A549 (cell line): ENCODE data around the gene TBC1D3I.
"Not testable (repeated sequence)": the region's sequence is repeated elsewhere in the genome, so short reads cannot be mapped to it uniquely, and the experiment has no call there.

Experiments used
- CEBPB ChIP-seq, 2 experiments: fragments of >200 bp in 1 of 2; sonication (Bioruptor Twin) in 1 of 2; formaldehyde crosslinking in 1 of 2; IDR thresholded peaks; 2 replicates each; pipeline ENCODE4 v1.6.1; 2012 to 2016
- CTCF ChIP-seq: fragments of >200 bp; sonication (Bioruptor Twin); formaldehyde crosslinking; IDR thresholded peaks from 3 replicates; pipeline ENCODE4 v1.5.1; 2016
- HOXB5 ChIP-seq: fragments of 250-450 bp; sonication (Bioruptor Pico); IDR thresholded peaks from 2 replicates; pipeline ENCODE4 v1.5.0; 2020; ENCODE audit warnings: mild to moderate bottlenecking, moderate library complexity
- NFE2L2 ChIP-seq: fragments of 150-350 bp; conservative IDR thresholded peaks from 2 replicates; pipeline ENCODE4 v1.6.1; 2014; ENCODE audit warnings: low read length
- SREBF2 ChIP-seq: fragments of 450-650 bp; IDR thresholded peaks from 2 replicates; pipeline ENCODE4 v1.6.1; 2014; ENCODE audit warnings: mild to moderate bottlenecking, moderate library complexity
- TF ChIP-seq, protein P1 (sequence below): fragments of 200-600 bp; sonication (generic); IDR thresholded peaks from 2 replicates; pipeline ENCODE4 v1.6.1; 2016; ENCODE audit warnings: antibody characterized with exemption, mild to moderate bottlenecking, moderate library complexity

DNA sequence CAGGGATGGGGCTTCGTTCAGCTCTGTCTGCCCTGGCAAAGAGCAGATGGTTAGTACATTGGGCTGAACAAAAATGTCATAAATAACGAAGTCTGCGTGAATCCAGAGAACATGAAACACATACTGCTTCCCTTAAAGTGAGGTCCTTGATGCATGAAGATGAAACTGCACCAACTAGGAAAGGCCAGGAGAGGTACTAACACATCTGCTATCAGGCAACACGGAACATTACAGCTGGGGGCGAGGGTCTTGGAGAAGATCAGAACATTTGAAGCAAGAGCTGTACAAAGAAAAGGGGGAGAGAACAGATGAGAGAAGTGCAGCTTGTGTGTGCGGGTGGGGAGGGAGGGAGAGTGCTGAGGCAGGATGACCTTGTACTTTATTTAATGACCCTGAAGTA lies 57.0 kb downstream of the TBC1D3I start:
- TF ChIP-seq HOXB5 (CRISPR knock-in tag); CTCF; CEBPB (IDR thresholded peaks at IDR 0.05); SREBF2; NFE2L2: not testable (repeated sequence)
- TF ChIP-seq, protein P1, sequence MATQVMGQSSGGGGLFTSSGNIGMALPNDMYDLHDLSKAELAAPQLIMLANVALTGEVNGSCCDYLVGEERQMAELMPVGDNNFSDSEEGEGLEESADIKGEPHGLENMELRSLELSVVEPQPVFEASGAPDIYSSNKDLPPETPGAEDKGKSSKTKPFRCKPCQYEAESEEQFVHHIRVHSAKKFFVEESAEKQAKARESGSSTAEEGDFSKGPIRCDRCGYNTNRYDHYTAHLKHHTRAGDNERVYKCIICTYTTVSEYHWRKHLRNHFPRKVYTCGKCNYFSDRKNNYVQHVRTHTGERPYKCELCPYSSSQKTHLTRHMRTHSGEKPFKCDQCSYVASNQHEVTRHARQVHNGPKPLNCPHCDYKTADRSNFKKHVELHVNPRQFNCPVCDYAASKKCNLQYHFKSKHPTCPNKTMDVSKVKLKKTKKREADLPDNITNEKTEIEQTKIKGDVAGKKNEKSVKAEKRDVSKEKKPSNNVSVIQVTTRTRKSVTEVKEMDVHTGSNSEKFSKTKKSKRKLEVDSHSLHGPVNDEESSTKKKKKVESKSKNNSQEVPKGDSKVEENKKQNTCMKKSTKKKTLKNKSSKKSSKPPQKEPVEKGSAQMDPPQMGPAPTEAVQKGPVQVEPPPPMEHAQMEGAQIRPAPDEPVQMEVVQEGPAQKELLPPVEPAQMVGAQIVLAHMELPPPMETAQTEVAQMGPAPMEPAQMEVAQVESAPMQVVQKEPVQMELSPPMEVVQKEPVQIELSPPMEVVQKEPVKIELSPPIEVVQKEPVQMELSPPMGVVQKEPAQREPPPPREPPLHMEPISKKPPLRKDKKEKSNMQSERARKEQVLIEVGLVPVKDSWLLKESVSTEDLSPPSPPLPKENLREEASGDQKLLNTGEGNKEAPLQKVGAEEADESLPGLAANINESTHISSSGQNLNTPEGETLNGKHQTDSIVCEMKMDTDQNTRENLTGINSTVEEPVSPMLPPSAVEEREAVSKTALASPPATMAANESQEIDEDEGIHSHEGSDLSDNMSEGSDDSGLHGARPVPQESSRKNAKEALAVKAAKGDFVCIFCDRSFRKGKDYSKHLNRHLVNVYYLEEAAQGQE, result not testable (repeated sequence)
